Measurements from ENCODE around the gene DKK3.
A peak's percentile ranks its signal among the peaks of the same experiment; 100 is the strongest.

The DKK3 gene

GRCh38 chr11:11931461-11932055, 76.9 kb downstream of the DKK3 start:
- peak; percentile 84 for DNase-seq

DNA sequence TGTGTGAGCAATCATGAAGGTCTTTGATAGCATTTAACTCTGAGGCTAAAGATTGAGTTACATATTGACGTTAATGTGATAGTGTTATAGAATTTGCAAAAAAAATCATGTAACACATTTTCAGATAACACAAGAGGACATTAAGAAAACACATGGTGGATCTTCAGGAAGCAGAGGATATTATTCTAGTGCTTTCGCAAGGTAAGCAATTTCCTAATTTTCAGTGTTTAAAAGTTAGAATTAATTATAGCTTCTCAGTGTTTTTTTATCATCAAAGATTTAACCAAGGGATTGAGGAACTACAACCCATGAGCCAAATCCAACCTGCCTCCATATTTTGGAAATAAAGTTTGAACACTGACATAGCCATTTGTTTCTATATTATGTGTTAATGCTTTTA, 78.5 kb downstream of the DKK3 start:
- DNase-seq, result no peak

- DNase-seq, result no peak
These were observed 84.6 kb downstream of the DKK3 start for GRCh38 chr11:11923828-11924227.

DNA sequence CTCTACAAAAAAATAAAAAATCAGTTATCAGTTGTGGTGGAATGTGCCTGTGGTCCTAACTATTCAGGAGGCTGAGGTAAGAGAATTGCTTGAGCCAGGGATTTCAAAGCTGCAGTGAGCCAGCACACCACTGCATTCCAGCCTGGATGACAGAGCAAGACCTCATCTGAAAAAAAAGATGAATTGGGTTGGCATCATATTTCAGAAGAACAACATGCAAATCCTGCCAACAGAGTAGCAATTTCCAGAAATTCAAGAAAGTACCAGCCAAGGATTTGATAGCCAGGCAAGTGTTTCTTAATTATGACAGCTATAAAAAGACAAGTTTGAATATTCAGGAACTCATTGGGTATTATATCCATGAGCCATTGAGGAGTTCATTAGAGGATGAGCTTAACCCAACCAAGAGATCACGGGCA, 91.4 kb downstream of the DKK3 start:
- DNase-seq, result no peak

- DNase-seq, result no peak
These were observed 92.8 kb downstream of the DKK3 start for GRCh38 chr11:11915625-11916024.

- DNase-seq, result no peak
These were observed 95.0 kb downstream of the DKK3 start for GRCh38 chr11:11913395-11913794.

Data from hematopoietic multipotent progenitor cell treated with erythropoietin and hydrocortisone succinate and interleukin-3 and kit ligand, for 6 days (in vitro differentiated cells).